WTC11 (cell line): ENCODE results near the gene PRSS27. TPM values are rescaled to one million over a fixed set of nuclear protein-coding genes. Genes with fewer than 3 reads are reported as not detected.
"Not testable (repeated sequence)": the region's sequence is repeated elsewhere in the genome, so short reads cannot be mapped to it uniquely, and the experiment has no call there.

Experiments used
- ATAC-seq: fragments of 200-7000 bp; cut with Tn5 transposase; 2 replicates; pipeline ENCODE4 v1.10.0; 2021; ENCODE audit warnings: mild to moderate bottlenecking, moderate library complexity
- CTCF ChIA-PET: fragments of 300-600 bp; sonication (Branson Sonifier 250); formaldehyde crosslinking; loops from one replicate; lab custom pipeline; 2021; ENCODE audit warnings: antibody characterized with exemption; lab: Charles Lee
- POLR2A ChIA-PET: fragments of 350-600 bp; sonication (Branson Sonifier 250); formaldehyde crosslinking; loops from one replicate; lab custom pipeline; 2021; ENCODE audit warnings: antibody characterized with exemption; lab: Charles Lee
- DNase-seq: peaks from one replicate; pipeline ENCODE4 v3.0.0; 2021; ENCODE audit warnings: low spot score
- H3K27ac Mint-ChIP-seq: 2 replicates; pipeline ENCODE4 v1.8.0; 2021; ENCODE audit warnings: mixed read lengths
- H3K27me3 Mint-ChIP-seq: 2 replicates; pipeline ENCODE4 v1.8.0; 2021; ENCODE audit warnings: low read depth, mild to moderate bottlenecking, moderate library complexity, mixed read lengths
- H3K36me3 Mint-ChIP-seq: 2 replicates; pipeline ENCODE4 v1.8.0; 2021; ENCODE audit warnings: mixed read lengths
- H3K4me1 Mint-ChIP-seq: 2 replicates; pipeline ENCODE4 v1.8.0; 2022; ENCODE audit warnings: mixed read lengths
- H3K4me3 Mint-ChIP-seq: 2 replicates; pipeline ENCODE4 v1.8.0; 2021; ENCODE audit warnings: mild to moderate bottlenecking, moderate library complexity, mixed read lengths
- H3K9me3 Mint-ChIP-seq: 2 replicates; pipeline ENCODE4 v1.8.0; 2021; ENCODE audit warnings: mixed read lengths
- ARID4B ChIP-seq: sonication (generic); formaldehyde crosslinking; IDR thresholded peaks from 2 replicates; pipeline ENCODE4 v1.8.0; 2023; ENCODE audit warnings: missing genetic modification reagents, mild to moderate bottlenecking, borderline replicate concordance
- ATF1 ChIP-seq: sonication (generic); formaldehyde crosslinking; IDR thresholded peaks from 2 replicates; pipeline ENCODE4 v1.8.1; 2023; ENCODE audit warnings: mild to moderate bottlenecking, moderate library complexity, missing genetic modification reagents
- CBFB ChIP-seq: sonication (generic); formaldehyde crosslinking; IDR thresholded peaks from 2 replicates; pipeline ENCODE4 v1.8.1; 2022; ENCODE audit warnings: mild to moderate bottlenecking, low read depth, missing genetic modification reagents
- CTCF ChIP-seq: fragments of 200-600 bp; IDR thresholded peaks from 2 replicates; pipeline ENCODE4 v1.8.0; 2022; ENCODE audit warnings: antibody characterized with exemption
- E2F4 ChIP-seq: sonication (generic); formaldehyde crosslinking; IDR thresholded peaks from 2 replicates; pipeline ENCODE4 v1.8.1; 2022; ENCODE audit warnings: low read depth, mild to moderate bottlenecking, moderate library complexity, missing genetic modification reagents, borderline replicate concordance
- ESRRA ChIP-seq: sonication (generic); formaldehyde crosslinking; IDR thresholded peaks from 2 replicates; pipeline ENCODE4 v1.8.1; 2022; ENCODE audit warnings: mild to moderate bottlenecking, missing genetic modification reagents, borderline replicate concordance
- ETV6 ChIP-seq: sonication (generic); formaldehyde crosslinking; IDR thresholded peaks from 2 replicates; pipeline ENCODE4 v1.8.1; 2022; ENCODE audit warnings: mild to moderate bottlenecking, missing genetic modification reagents
- FOXK1 ChIP-seq: sonication (generic); formaldehyde crosslinking; IDR thresholded peaks from 2 replicates; pipeline ENCODE4 v1.8.0; 2022; ENCODE audit warnings: mild to moderate bottlenecking, moderate library complexity, missing genetic modification reagents
- GTF2I ChIP-seq: fragments of 250-450 bp; sonication (Bioruptor Pico); conservative IDR thresholded peaks from 2 replicates; pipeline ENCODE4 v1.4.0; 2021; ENCODE audit warnings: mild to moderate bottlenecking
- KAT7 ChIP-seq: sonication (generic); formaldehyde crosslinking; IDR thresholded peaks from 2 replicates; pipeline ENCODE4 v1.8.1; 2023; ENCODE audit warnings: missing genetic modification reagents, mild to moderate bottlenecking, borderline replicate concordance
- MAX ChIP-seq: sonication (generic); formaldehyde crosslinking; IDR thresholded peaks from 2 replicates; pipeline ENCODE4 v1.8.0; 2022; ENCODE audit warnings: mild to moderate bottlenecking, missing genetic modification reagents
- OVOL2 ChIP-seq: fragments of 250-450 bp; sonication (Bioruptor Pico); IDR thresholded peaks from 2 replicates; pipeline ENCODE4 v1.9.0; 2021; ENCODE audit warnings: mild to moderate bottlenecking, borderline replicate concordance
- RELA ChIP-seq: sonication (generic); formaldehyde crosslinking; IDR thresholded peaks from 2 replicates; pipeline ENCODE4 v1.8.1; 2022; ENCODE audit warnings: missing genetic modification reagents, mild to moderate bottlenecking, borderline replicate concordance
- RORB ChIP-seq: fragments of 250-450 bp; sonication (Bioruptor Pico); IDR thresholded peaks from 2 replicates; pipeline ENCODE4 v1.9.0; 2021; ENCODE audit warnings: mild to moderate bottlenecking
- SOX15 ChIP-seq: fragments of 250-450 bp; sonication (Bioruptor Pico); IDR thresholded peaks from 2 replicates; pipeline ENCODE4 v1.9.0; 2021; ENCODE audit warnings: mild to moderate bottlenecking
- TEAD4 ChIP-seq: sonication (generic); formaldehyde crosslinking; IDR thresholded peaks from 2 replicates; pipeline ENCODE4 v1.8.0; 2022; ENCODE audit warnings: mild to moderate bottlenecking, missing genetic modification reagents
- ZNF138 ChIP-seq: sonication (generic); formaldehyde crosslinking; conservative IDR thresholded peaks from 2 replicates; pipeline ENCODE4 v1.8.1; 2022; ENCODE audit warnings: mild to moderate bottlenecking, moderate library complexity, missing genetic modification reagents
- ZNF219 ChIP-seq: sonication (generic); formaldehyde crosslinking; IDR thresholded peaks from 2 replicates; pipeline ENCODE4 v1.8.0; 2023; ENCODE audit warnings: missing genetic modification reagents, mild to moderate bottlenecking, borderline replicate concordance
- ZNF232 ChIP-seq: sonication (generic); formaldehyde crosslinking; IDR thresholded peaks from 2 replicates; pipeline ENCODE4 v1.8.0; 2022; ENCODE audit warnings: mild to moderate bottlenecking, missing genetic modification reagents
- total RNA-seq: library from RNA; stranded (reverse); gene quantifications from 3 replicates; pipeline ENCODE4 v1.2.3, GENCODE V29; 2021

Gene PRSS27
- total RNA-seq, 1 experiment from 2014 or later = 5.1 TPM

- peak; percentile 83 for TF ChIP-seq E2F4 (CRISPR knock-in tag)
- 0 out of 2 replicates have a peak, but pooled peaks have one; percentile 16 for TF ChIP-seq TEAD4
- no peak for TF ChIP-seq OVOL2 (CRISPR knock-in tag)
- TF ChIP-seq ATF1 (CRISPR knock-in tag) = no peak
- TF ChIP-seq SOX15 (CRISPR knock-in tag) = no peak
- peak; percentile 72 for TF ChIP-seq ESRRA
- TF ChIP-seq GTF2I (CRISPR knock-in tag) = no peak
- TF ChIP-seq CBFB (CRISPR knock-in tag) = peak; percentile 93; the same call in 1 of the 2 replicates
- TF ChIP-seq MAX (CRISPR knock-in tag) = peak; percentile 97
- 0 out of 2 replicates have a peak, but pooled peaks have one; percentile 92 for TF ChIP-seq KAT7
- TF ChIP-seq ARID4B (CRISPR knock-in tag) = peak; percentile 50; the same call in 1 of the 2 replicates
- peak; percentile 98 for TF ChIP-seq FOXK1 (CRISPR knock-in tag)
- TF ChIP-seq RELA (CRISPR knock-in tag) = peak; percentile 94
- no peak for TF ChIP-seq RORB (CRISPR knock-in tag)
- peak; percentile 54; the same call in 1 of the 2 replicates for TF ChIP-seq ZNF219
- 0 out of 2 replicates have a peak, but pooled peaks have one; percentile 67 for TF ChIP-seq ZNF232 (CRISPR knock-in tag)
- TF ChIP-seq ETV6 (CRISPR knock-in tag) = peak; percentile 98
- TF ChIP-seq ZNF138 = no peak
- no peak for TF ChIP-seq CTCF
Observed at GRCh38 chr16:2682209-2683021, 37.6 kb downstream of the PRSS27 start, which contains the start of gene KCTD5 (continued).

- H3K36me3 Mint-ChIP-seq, POLR2A ChIA-PET, CTCF ChIA-PET, ATAC-seq, H3K4me3 Mint-ChIP-seq, H3K4me1 Mint-ChIP-seq, H3K27ac Mint-ChIP-seq, H3K9me3 Mint-ChIP-seq, DNase-seq, H3K27me3 Mint-ChIP-seq: not testable (repeated sequence)
Observed at GRCh38 chr16:2680360-2680759, 39.7 kb downstream of the PRSS27 start.

- H3K9me3 Mint-ChIP-seq, POLR2A ChIA-PET, H3K4me1 Mint-ChIP-seq, DNase-seq, H3K27ac Mint-ChIP-seq, H3K4me3 Mint-ChIP-seq, CTCF ChIA-PET, H3K27me3 Mint-ChIP-seq, H3K36me3 Mint-ChIP-seq, ATAC-seq: not testable (repeated sequence)
Observed at GRCh38 chr16:2679902-2680301, 40.1 kb downstream of the PRSS27 start.

GRCh38 chr16:2678206-2678965 lies 41.6 kb downstream of the PRSS27 start:
- H3K27me3 Mint-ChIP-seq, H3K4me3 Mint-ChIP-seq, ATAC-seq, H3K27ac Mint-ChIP-seq, H3K4me1 Mint-ChIP-seq, H3K9me3 Mint-ChIP-seq, DNase-seq, H3K36me3 Mint-ChIP-seq, CTCF ChIA-PET, POLR2A ChIA-PET: not testable (repeated sequence)

- H3K27ac Mint-ChIP-seq, H3K36me3 Mint-ChIP-seq, H3K4me1 Mint-ChIP-seq, H3K9me3 Mint-ChIP-seq, DNase-seq, ATAC-seq, H3K4me3 Mint-ChIP-seq, CTCF ChIA-PET, POLR2A ChIA-PET, H3K27me3 Mint-ChIP-seq: not testable (repeated sequence)
Observed at GRCh38 chr16:2676937-2677336, 43.1 kb downstream of the PRSS27 start.
